H1 (cell line): ENCODE results near the gene CEP78. TPM values are rescaled to one million over a fixed set of nuclear protein-coding genes. Genes with fewer than 3 reads are reported as not detected.

ENCODE experiments used
- CTCF ChIA-PET: fragments of 300-600 bp; sonication (Branson Sonifier 250); formaldehyde crosslinking; loops from one replicate; lab custom pipeline; 2021; ENCODE audit not compliant: partially characterized antibody; lab: Charles Lee
- POLR2A ChIA-PET: fragments of 300-600 bp; sonication (Branson Sonifier 250); formaldehyde crosslinking; loops from one replicate; lab custom pipeline; 2021; ENCODE audit warnings: inconsistent platforms; ENCODE audit not compliant: partially characterized antibody; lab: Charles Lee
- DNase-seq, 2 experiments: peaks; one replicate each; pipeline versions ENCODE4 v3.0.0 to v3.0.0-alpha.2; 2010 to 2022; ENCODE audit warnings: low spot score in 2 of 2, low read depth in 1 of 2, mixed read lengths in 1 of 2
- FAIRE-seq: peaks from 2 replicates; lab custom pipeline; 2011; peaks lifted over from hg19 to GRCh38; lab: Jason Lieb, UNC
- H2AFZ ChIP-seq: 2 replicates; pipeline ENCODE4 v1.8.1; 2012; ENCODE audit warnings: low read length, inconsistent platforms
- H2AK5ac ChIP-seq: 2 replicates; pipeline ENCODE4 v1.6.1; 2013; ENCODE audit warnings: low read depth, low read length
- H2BK120ac ChIP-seq: replicated peaks from 2 replicates; pipeline ENCODE3; 2013; ENCODE audit warnings: low read depth, low read length, inconsistent platforms
- H2BK12ac ChIP-seq: 2 replicates; pipeline ENCODE4 v1.6.1; 2013; ENCODE audit warnings: low read depth, low read length
- H2BK15ac ChIP-seq: 2 replicates; pipeline ENCODE4 v1.6.1; 2013; ENCODE audit warnings: low read length
- H2BK20ac ChIP-seq: 2 replicates; pipeline ENCODE4 v1.6.1; 2013; ENCODE audit warnings: low read length
- H2BK5ac ChIP-seq: 2 replicates; pipeline ENCODE4 v1.6.1; 2013; ENCODE audit warnings: low read depth, low read length
- H3K14ac ChIP-seq: 2 replicates; pipeline ENCODE4 v1.6.1; 2013; ENCODE audit warnings: inconsistent platforms; ENCODE audit not compliant: insufficient read length
- H3K18ac ChIP-seq: 2 replicates; pipeline ENCODE4 v1.6.1; 2013; ENCODE audit warnings: low read length; ENCODE audit errors: extremely low read depth
- H3K23ac ChIP-seq: 2 replicates; pipeline ENCODE4 v1.6.1; 2013; ENCODE audit warnings: inconsistent platforms; ENCODE audit not compliant: insufficient read length
- H3K23me2 ChIP-seq: 2 replicates; pipeline ENCODE4 v1.6.1; 2013; ENCODE audit warnings: low read depth, low read length
- H3K27ac ChIP-seq: 2 replicates; pipeline ENCODE4 v1.6.1; 2011; ENCODE audit warnings: low read depth, low read length, inconsistent platforms
- H3K27me3 ChIP-seq, 4 experiments: replicated peaks in 1 of 4; 1 replicate in 1 of 4; 2 replicates in 3 of 4; pipeline versions ENCODE4 v1.6.1 to v1.8.1; 2011 to 2013; ENCODE audit warnings: low read length in 3 of 4, mild to moderate bottlenecking in 3 of 4, inconsistent platforms in 2 of 4, mixed read lengths in 2 of 4, moderate library complexity in 1 of 4; ENCODE audit not compliant: control insufficient read depth in 3 of 4, insufficient read depth in 3 of 4; ENCODE audit errors: extremely low read depth in 1 of 4
- H3K36me3 ChIP-seq, 4 experiments: 2 replicates each; pipeline versions ENCODE4 v1.6.1 to v1.8.1; 2011 to 2013; ENCODE audit warnings: mild to moderate bottlenecking in 4 of 4, low read length in 3 of 4, moderate library complexity in 2 of 4, control low read depth in 1 of 4, inconsistent platforms in 1 of 4; ENCODE audit not compliant: insufficient read depth in 4 of 4, control insufficient read depth in 2 of 4
- H3K4ac ChIP-seq: replicated peaks from 2 replicates; pipeline ENCODE3; 2013; ENCODE audit warnings: low read length, low read depth, mixed read lengths, inconsistent platforms; ENCODE audit not compliant: insufficient read length
- H3K4me1 ChIP-seq, 4 experiments: replicated peaks in 1 of 4; 1 replicate in 1 of 4; 2 replicates in 3 of 4; pipeline versions ENCODE4 v1.6.1 to v1.8.1; 2011 to 2013; ENCODE audit warnings: low read length in 3 of 4, inconsistent platforms in 2 of 4, mixed read lengths in 1 of 4; ENCODE audit not compliant: insufficient read depth in 4 of 4, control insufficient read depth in 3 of 4
- H3K4me2 ChIP-seq, 2 experiments: 2 replicates each; pipeline versions ENCODE4 v1.6.1 to v1.8.1; 2011 to 2013; ENCODE audit warnings: low read depth in 2 of 2, low read length in 2 of 2, control low read depth in 1 of 2, inconsistent platforms in 1 of 2, mild to moderate bottlenecking in 1 of 2; ENCODE audit not compliant: insufficient read depth in 1 of 2
- H3K4me3 ChIP-seq, 4 experiments: fragments of 200-600, 300-600 bp in 1 of 4; sonication (generic), shearing (Covaris generic), sonication (Bioruptor Twin) in 1 of 4; 2 replicates each; pipeline versions ENCODE4 v1.5.1 to v1.8.1; 2011 to 2016; ENCODE audit warnings: low read length in 4 of 4, low read depth in 3 of 4, control low read depth in 2 of 4, inconsistent platforms in 2 of 4, mild to moderate bottlenecking in 2 of 4, mixed read lengths in 1 of 4, moderate library complexity in 1 of 4; ENCODE audit not compliant: insufficient read depth in 2 of 4; ENCODE audit errors: extremely low read depth in 1 of 4
- H3K56ac ChIP-seq: replicated peaks from 2 replicates; pipeline ENCODE3; 2013; ENCODE audit warnings: low read depth, mild to moderate bottlenecking, mixed read lengths, low read length, inconsistent platforms; ENCODE audit not compliant: insufficient read length
- H3K79me1 ChIP-seq: 2 replicates; pipeline ENCODE4 v1.6.1; 2013; ENCODE audit warnings: low read depth, low read length, control low read depth
- H3K79me2 ChIP-seq, 2 experiments: 2 replicates each; pipeline versions ENCODE4 v1.6.1 to v1.8.1; 2012 to 2013; ENCODE audit warnings: low read length in 2 of 2, mild to moderate bottlenecking in 2 of 2, inconsistent platforms in 1 of 2; ENCODE audit not compliant: insufficient read depth in 2 of 2, control insufficient read depth in 1 of 2
- H3K9ac ChIP-seq, 4 experiments: replicated peaks in 1 of 4; 1 replicate in 1 of 4; 2 replicates in 3 of 4; pipeline versions ENCODE4 v1.6.1 to v1.8.1; 2011 to 2013; ENCODE audit warnings: low read depth in 3 of 4, low read length in 3 of 4, control low read depth in 2 of 4, mild to moderate bottlenecking in 2 of 4, moderate library complexity in 2 of 4, inconsistent platforms in 1 of 4; ENCODE audit errors: extremely low read depth in 1 of 4
- H3K9me3 ChIP-seq, 2 experiments: 2 replicates each; pipeline versions ENCODE4 v1.6.1 to v1.8.1; 2012 to 2013; ENCODE audit warnings: mild to moderate bottlenecking in 2 of 2, moderate library complexity in 2 of 2, control low read depth in 1 of 2, inconsistent platforms in 1 of 2, low read depth in 1 of 2, low read length in 1 of 2, mixed read lengths in 1 of 2; ENCODE audit not compliant: insufficient read depth in 2 of 2
- H4K20me1 ChIP-seq, 2 experiments: replicated peaks in 1 of 2; 2 replicates each; pipeline versions ENCODE3 to v1.8.1; 2011 to 2013; ENCODE audit warnings: inconsistent platforms in 2 of 2, low read length in 2 of 2, mild to moderate bottlenecking in 1 of 2; ENCODE audit not compliant: insufficient read depth in 2 of 2, control insufficient read depth in 1 of 2
- H4K5ac ChIP-seq: 2 replicates; pipeline ENCODE4 v1.6.1; 2013; ENCODE audit warnings: low read length, low read depth, mixed read lengths, inconsistent platforms; ENCODE audit not compliant: insufficient read length
- H4K8ac ChIP-seq: 2 replicates; pipeline ENCODE4 v1.8.0; 2013; ENCODE audit warnings: mild to moderate bottlenecking, moderate library complexity, low read length, inconsistent platforms; ENCODE audit not compliant: insufficient read depth; ENCODE audit errors: extremely low read depth
- H4K91ac ChIP-seq: replicated peaks from 2 replicates; pipeline ENCODE3; 2013; ENCODE audit warnings: low read length, mixed read lengths, inconsistent platforms; ENCODE audit not compliant: insufficient read length
- CBX8 ChIP-seq: fragments of 300-800, 300-1000 bp; sonication (generic); IDR thresholded peaks from 2 replicates; pipeline ENCODE4 v1.7.1; 2016; ENCODE audit warnings: low read depth, low read length, borderline replicate concordance
- E2F6 ChIP-seq: IDR thresholded peaks from 2 replicates; pipeline ENCODE4 v1.6.1; 2012; ENCODE audit warnings: inconsistent platforms
- GABPA ChIP-seq: IDR thresholded peaks from 2 replicates; pipeline ENCODE4 v1.6.1; 2011; ENCODE audit warnings: mild to moderate bottlenecking, low read length, moderate library complexity, borderline replicate concordance; ENCODE audit not compliant: insufficient read depth
- HDAC6 ChIP-seq: IDR thresholded peaks from one replicate; pipeline ENCODE4 v1.7.1; 2012; ENCODE audit warnings: low read depth, mild to moderate bottlenecking, inconsistent platforms, low read length, moderate library complexity
- KDM5A ChIP-seq: fragments of 200-600 bp; IDR thresholded peaks from 2 replicates; pipeline ENCODE4 v1.7.1; 2012; ENCODE audit warnings: mild to moderate bottlenecking, low read length, inconsistent platforms, mixed read lengths
- RXRA ChIP-seq: IDR thresholded peaks from 2 replicates; pipeline ENCODE4 v1.6.1; 2011; ENCODE audit warnings: low read depth, mild to moderate bottlenecking, low read length, moderate library complexity; ENCODE audit not compliant: insufficient read depth
- TAF1 ChIP-seq: IDR thresholded peaks from 2 replicates; pipeline ENCODE4 v1.6.1; 2011; ENCODE audit warnings: mild to moderate bottlenecking, low read depth, low read length
- TCF12 ChIP-seq: IDR thresholded peaks from 2 replicates; pipeline ENCODE4 v1.6.1; 2011; ENCODE audit warnings: low read depth, mild to moderate bottlenecking, low read length
- USF2 ChIP-seq: IDR thresholded peaks from 2 replicates; pipeline ENCODE4 v1.6.1; 2011; ENCODE audit warnings: low read length, improper control_type of control experiment
- WGBS, 2 experiments: shearing (Covaris generic) in 1 of 2; methylation state at CpG; one replicate each; pipeline versions ENCODE4 v1.1.6 to v1.1.7; 2013 to 2015; ENCODE audit warnings: low lambda C conversion rate in 2 of 2, mixed read lengths in 2 of 2, inconsistent platforms in 1 of 2, low coverage in 1 of 2, missing lambda C conversion rate in 1 of 2; ENCODE audit not compliant: insufficient replicate concordance in 2 of 2, insufficient coverage in 1 of 2, insufficient read length in 1 of 2; ENCODE audit errors: extremely low coverage in 1 of 2, missing lambda C conversion rate in 1 of 2; 5-methylcytosine and 5-hydroxymethylcytosine counted together
- polyA plus RNA-seq, 7 experiments: library from polyadenylated mRNA; depleted of rRNA in 3 of 7; stranded (reverse) in 5 of 7; unstranded in 2 of 7; fragments of >200 nt in 5 of 7; fragments of 200-250 nt in 2 of 7; gene quantifications; 1 replicate in 5 of 7; 2 replicates in 1 of 7; 4 replicates in 1 of 7; pipeline versions ENCODE4 v1.2.1 to v1.2.3, GENCODE V29; 2011 to 2013; ENCODE audit warnings: missing spikeins in 2 of 7, mixed read lengths in 2 of 7
- total RNA-seq: library from RNA; stranded (reverse); fragmentation: NEBNext Ultra II Directional; extraction: Animal tissue kit (Norgen Biotek cat#: 25700); gene quantifications from 2 replicates; pipeline ENCODE4 v1.2.1, GENCODE V29; 2021

CEP78 gene
- total and polyA plus RNA-seq, 2 of the 8 experiments (the other 6 are each of a cell fraction or from before 2014, with no cell fraction given) = 10.3 to 40.9 TPM

GRCh38 chr9:78325846-78326360 is 90.0 kb downstream of the CEP78 start:
- Histone ChIP-seq H2AK5ac (no peak overlapping the region), H3K56ac (no peak overlapping the region), H4K5ac (no peak overlapping the region), H3K4me3 (no peak overlapping the region), H3K9me3 (no peaks in the 10 kb centered on the region), H3K79me2 (peaks cover 0 to 19% of the 10 kb centered on the region in 2 experiments; a peak in 2 of 4 replicates), H3K14ac (no peak overlapping the region), H3K27me3 (no peaks in the 10 kb centered on the region), H3K23me2 (no peaks in the 10 kb centered on the region), H3K4me2 (no peak overlapping the region), H2BK12ac (no peak overlapping the region), H2AFZ (no peak overlapping the region), H2BK5ac (no peak overlapping the region), H4K91ac (no peak overlapping the region), H3K4me1 (peaks cover 0 to 2% (median 0%) of the 10 kb centered on the region in 4 experiments; a peak in 2 of 7 replicates), H4K8ac (no peak overlapping the region), H2BK20ac (no peak overlapping the region), H3K9ac (no peak overlapping the region), H3K18ac (no peak overlapping the region), H3K23ac (no peak overlapping the region), H3K4ac (no peak overlapping the region), H4K20me1 (peaks cover 5 to 10% of the 10 kb centered on the region in 2 experiments), H3K79me1 (no peaks in the 10 kb centered on the region; the same call in 1 of the 2 replicates), H3K36me3 (peaks cover 10 to 91% (median 65%) of the 10 kb centered on the region in 4 experiments; a peak in 7 of 8 replicates), H3K27ac (no peak overlapping the region), H2BK120ac (no peak overlapping the region), H2BK15ac (no peak overlapping the region)
- ChIA-PET POLR2A (interaction anchor here (0.7 to 17.1 kb wide), 3 partner anchors 22 to 38 kb away, joined by 3 to 520 read pairs (median 3); partner anchors contain the start of gene PSAT1), CTCF (no interaction called here)
- FAIRE-seq (no peak), DNase-seq (no peak)
- 90% methylated on average over 5 of the region's 5 CpGs; no CpG with 5 or more reads in 1 of the 2 experiments for WGBS, 2 experiments
- TF ChIP-seq RXRA = no peak
- TF ChIP-seq KDM5A = no peak
- TF ChIP-seq USF2 = no peak
- no peak for TF ChIP-seq HDAC6
- no peak for TF ChIP-seq TCF12
- TF ChIP-seq CBX8 = no peak
- no peak for TF ChIP-seq TAF1
- no peak for TF ChIP-seq GABPA
- TF ChIP-seq E2F6 = no peak
